GM19043 (cell line): Measurements from ENCODE around the gene CHRM5.
"Not testable (repeated sequence)": the region's sequence is repeated elsewhere in the genome, so short reads cannot be mapped to it uniquely, and the experiment has no call there.

ENCODE experiments used
- ATAC-seq: cut with Tn5 transposase; IDR thresholded peaks from one replicate; pipeline ENCODE4 v1.9.1; 2021; ENCODE audit warnings: low read depth; ENCODE audit not compliant: unreplicated experiment

The CHRM5 gene

GRCh38 chr15:34038871-34039789 lies 70.8 kb downstream of the CHRM5 start, which contains the start of gene AVEN:
TSS of gene AVEN (minus strand) at chr15:34039204. CDS start at chr15:34039046, 158 bp downstream.
- ATAC-seq = peak; percentile 50

DNA sequence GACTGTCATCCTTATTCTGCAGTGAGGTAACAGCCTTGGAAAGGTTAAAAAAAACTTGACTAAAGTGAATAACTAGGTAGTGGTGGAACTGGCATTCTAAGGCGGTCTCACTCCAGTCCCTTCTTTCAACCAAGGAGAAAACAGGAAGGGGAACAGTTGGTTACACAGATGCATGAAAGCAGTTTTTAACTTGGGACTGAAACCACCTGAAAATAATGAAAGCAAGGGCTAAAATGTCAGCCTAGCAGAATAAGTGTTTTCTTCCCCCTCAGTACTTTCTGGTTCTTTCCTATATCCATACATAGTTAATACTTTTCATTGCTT lies 71.5 kb downstream of the CHRM5 start:
- no peak for ATAC-seq

- ATAC-seq = no peak
These were observed 75.1 kb downstream of the CHRM5 start for GRCh38 chr15:34043391-34043790.

GRCh38 chr15:34043813-34044212 lies 75.5 kb downstream of the CHRM5 start:
- ATAC-seq = no peak

GRCh38 chr15:34046471-34047145 lies 78.3 kb downstream of the CHRM5 start:
- no peak for ATAC-seq

- no peak for ATAC-seq
These were observed 79.8 kb downstream of the CHRM5 start for GRCh38 chr15:34047893-34048775.

DNA sequence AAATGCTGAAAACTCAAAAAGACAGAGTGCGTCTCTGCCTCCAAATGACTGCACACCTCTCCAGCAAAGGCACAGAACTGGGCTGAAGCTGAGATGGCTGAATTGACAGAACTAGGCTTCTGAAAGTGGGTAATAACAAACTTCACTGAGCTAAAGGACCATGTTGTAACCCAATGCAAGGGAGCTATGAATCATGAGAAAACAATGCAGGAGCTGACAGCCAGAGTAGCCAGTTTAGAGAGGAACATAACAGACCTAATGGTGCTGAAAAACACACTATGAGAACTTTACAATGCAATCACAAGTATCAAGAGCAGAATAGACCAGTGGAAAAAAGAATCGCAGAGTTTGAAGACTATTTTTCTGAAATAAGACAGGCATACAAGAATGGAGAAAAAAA lies 80.8 kb downstream of the CHRM5 start:
- no peak for ATAC-seq

- not testable (repeated sequence) for ATAC-seq
These were observed 82.1 kb downstream of the CHRM5 start for GRCh38 chr15:34050385-34050784.

DNA sequence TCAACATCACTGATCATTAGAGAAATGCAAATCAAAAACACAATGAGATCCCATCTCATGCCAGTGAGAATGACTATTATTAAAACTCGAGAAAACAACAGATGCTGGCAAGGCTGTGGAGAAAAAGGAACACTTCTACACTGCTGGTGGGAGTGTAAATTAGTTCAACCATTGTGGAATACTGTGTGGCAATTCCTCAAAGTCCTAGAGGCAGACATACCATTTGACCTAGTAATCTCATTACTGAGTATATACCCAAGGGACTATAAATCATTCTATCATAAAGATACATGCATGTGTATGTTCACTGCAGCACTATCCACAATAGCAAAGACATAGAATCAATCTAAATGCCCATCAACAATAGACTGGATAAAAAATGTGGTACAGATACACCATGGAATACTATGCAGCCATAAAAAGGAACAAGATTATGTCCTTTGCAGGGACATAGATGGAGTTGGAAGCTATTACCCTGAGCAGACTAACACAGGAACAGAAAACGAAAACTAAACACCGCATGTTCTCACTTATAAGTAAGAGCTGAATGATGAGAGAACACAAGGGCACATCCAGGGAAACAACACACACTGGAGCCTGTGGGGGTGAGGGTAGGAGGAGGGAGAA lies 85.9 kb downstream of the CHRM5 start:
- no peak for ATAC-seq

DNA sequence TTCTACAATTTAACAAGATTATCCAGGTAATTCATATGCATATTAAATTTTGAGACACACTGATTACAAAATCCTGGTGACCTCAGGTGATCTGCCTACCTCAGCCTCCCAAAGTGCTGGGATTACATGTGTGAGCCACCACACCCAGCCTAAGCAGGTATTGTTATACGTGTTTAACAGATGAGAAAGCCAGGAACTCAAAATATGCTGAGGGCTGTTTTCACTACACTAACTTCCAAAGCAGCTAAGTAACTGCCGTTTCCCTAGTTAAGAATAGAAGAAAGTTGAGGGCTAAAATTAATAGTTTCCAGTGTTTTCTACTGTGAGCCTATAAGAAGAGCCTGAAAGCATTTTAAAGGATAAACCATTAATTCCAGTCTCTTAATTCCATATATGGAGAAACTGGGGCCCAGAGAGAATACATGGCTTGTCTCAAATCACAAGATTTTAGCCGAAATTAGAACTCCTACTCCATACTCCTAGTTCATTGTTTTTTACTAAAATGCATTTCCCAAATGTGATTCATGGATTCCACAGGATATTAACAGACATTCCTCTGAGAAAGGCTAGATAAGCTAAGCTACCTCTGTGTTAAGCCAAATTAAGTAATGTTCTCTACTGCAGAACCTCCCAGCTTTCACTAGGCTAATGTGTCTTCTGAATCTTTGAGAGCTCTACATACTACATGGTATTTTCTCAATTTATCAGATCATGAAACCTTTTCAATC lies 87.7 kb downstream of the CHRM5 start:
- no peak for ATAC-seq

GRCh38 chr15:34056911-34057310 lies 88.6 kb downstream of the CHRM5 start:
- ATAC-seq = no peak

DNA sequence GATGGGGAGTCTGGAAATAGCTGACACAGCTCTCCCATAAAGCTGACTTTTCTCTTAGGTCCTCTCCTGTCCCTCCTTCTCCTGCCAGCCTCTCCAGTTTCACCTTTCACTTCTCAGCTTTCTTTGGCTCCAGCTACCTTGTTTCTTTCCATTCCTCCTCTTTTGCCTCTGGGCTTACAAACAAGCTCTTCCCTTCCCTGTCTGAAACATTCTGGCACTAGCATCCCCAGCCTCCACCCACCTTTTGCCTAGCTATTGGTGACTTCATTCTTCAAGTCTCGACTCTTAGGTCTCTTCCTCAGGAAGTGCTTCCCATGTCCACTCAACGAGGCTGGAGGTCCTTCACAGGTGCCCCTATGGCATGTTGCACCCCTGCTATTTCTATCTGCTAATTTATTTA lies 91.2 kb downstream of the CHRM5 start:
- no peak for ATAC-seq

DNA sequence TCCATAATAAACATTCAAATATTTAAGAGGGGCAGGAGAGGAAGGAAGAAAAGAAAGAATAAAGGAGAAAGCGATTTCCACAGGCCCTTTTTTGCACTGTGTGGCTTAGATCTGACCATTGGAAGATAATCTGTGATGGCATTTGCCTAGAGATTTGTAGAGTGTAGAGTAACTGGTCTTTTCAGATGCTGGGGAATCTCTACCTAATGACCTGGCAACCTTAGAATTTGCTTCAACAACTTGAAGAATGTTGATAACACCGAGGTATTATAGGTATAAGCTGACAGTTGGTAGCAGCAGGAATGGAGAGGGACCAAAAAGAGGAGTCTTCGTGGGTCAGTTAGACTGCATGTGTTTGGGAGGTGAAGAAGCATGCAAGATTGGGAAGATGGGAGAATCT lies 91.6 kb downstream of the CHRM5 start:
- no peak for ATAC-seq

- ATAC-seq = no peak
These were observed 96.1 kb downstream of the CHRM5 start for GRCh38 chr15:34064438-34064837.

GRCh38 chr15:34065261-34065660 lies 97.0 kb downstream of the CHRM5 start:
- ATAC-seq = no peak

- no peak for ATAC-seq
These were observed 97.6 kb downstream of the CHRM5 start for GRCh38 chr15:34065941-34066340.

GRCh38 chr15:34070003-34070402 lies 101.7 kb downstream of the CHRM5 start:
- ATAC-seq = no peak

GRCh38 chr15:34076785-34077184 lies 108.5 kb downstream of the CHRM5 start:
- no peak for ATAC-seq

DNA sequence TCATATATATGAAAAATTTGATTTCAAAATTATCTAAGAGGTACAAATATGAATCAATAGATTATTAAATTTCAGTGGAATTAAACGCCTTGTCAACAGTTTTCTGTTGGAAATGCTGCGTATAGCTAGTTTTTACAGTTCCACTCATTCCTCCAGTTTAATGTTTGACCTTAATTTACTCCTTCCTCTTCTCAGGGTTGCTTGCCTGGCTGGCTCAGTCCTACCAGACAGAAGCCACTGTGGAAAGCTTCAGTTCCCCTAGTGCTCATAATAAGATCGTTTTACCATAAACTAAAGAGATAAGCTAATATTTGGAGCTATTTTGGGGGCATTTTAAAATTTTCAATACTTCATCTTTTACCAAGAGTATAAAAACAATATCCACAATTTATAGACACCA lies 110.6 kb downstream of the CHRM5 start:
- ATAC-seq = no peak

- no peak for ATAC-seq
These were observed 111.6 kb downstream of the CHRM5 start for GRCh38 chr15:34079904-34080303.
